ENCODE results near the gene C1QTNF5. TPM values are rescaled to one million over a fixed set of nuclear protein-coding genes. Genes with fewer than 3 reads are reported as not detected.

C1QTNF5 gene
- total and polyA plus RNA-seq, 7 donors = 3.2 to 12.0 (median 8.1) TPM

DNA sequence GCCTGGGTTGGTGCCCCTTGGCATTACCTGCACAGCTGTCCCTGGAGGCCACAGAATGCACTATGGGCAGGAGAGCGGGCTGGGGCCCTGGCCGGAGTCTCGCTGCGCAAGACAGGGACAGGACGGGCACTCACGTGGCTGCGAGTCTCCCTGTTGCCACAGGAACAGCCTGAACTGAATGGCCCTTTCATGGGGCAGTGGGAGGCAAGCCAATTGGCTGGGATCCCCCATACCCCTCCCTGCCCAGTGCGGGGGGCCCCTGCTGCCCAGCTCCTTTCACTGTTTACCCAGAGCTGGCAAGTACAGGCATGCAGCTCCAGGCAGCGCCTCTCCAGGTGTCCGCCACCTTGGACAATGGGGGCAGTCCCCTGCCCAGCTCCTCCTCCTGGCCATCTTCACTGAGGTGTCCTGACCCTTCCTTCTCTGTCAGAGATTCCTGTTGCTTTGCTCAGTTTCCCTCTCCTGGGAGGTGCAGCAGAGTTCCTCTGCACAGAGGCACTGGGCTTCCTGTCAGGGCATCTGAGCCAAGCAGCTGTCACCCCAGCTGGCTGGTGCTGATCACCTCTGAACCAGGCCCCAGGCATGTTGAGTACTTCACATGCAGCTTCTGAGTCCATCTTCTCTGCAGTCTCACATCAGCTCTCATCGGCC, 35.6 kb upstream of the C1QTNF5 start:
- peak overlapping the region; percentile 84 for H3K4me3 ChIP-seq
- TF ChIP-seq, protein P1, sequence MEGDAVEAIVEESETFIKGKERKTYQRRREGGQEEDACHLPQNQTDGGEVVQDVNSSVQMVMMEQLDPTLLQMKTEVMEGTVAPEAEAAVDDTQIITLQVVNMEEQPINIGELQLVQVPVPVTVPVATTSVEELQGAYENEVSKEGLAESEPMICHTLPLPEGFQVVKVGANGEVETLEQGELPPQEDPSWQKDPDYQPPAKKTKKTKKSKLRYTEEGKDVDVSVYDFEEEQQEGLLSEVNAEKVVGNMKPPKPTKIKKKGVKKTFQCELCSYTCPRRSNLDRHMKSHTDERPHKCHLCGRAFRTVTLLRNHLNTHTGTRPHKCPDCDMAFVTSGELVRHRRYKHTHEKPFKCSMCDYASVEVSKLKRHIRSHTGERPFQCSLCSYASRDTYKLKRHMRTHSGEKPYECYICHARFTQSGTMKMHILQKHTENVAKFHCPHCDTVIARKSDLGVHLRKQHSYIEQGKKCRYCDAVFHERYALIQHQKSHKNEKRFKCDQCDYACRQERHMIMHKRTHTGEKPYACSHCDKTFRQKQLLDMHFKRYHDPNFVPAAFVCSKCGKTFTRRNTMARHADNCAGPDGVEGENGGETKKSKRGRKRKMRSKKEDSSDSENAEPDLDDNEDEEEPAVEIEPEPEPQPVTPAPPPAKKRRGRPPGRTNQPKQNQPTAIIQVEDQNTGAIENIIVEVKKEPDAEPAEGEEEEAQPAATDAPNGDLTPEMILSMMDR (IDR thresholded peaks at IDR 0.05) = no peak

DNA sequence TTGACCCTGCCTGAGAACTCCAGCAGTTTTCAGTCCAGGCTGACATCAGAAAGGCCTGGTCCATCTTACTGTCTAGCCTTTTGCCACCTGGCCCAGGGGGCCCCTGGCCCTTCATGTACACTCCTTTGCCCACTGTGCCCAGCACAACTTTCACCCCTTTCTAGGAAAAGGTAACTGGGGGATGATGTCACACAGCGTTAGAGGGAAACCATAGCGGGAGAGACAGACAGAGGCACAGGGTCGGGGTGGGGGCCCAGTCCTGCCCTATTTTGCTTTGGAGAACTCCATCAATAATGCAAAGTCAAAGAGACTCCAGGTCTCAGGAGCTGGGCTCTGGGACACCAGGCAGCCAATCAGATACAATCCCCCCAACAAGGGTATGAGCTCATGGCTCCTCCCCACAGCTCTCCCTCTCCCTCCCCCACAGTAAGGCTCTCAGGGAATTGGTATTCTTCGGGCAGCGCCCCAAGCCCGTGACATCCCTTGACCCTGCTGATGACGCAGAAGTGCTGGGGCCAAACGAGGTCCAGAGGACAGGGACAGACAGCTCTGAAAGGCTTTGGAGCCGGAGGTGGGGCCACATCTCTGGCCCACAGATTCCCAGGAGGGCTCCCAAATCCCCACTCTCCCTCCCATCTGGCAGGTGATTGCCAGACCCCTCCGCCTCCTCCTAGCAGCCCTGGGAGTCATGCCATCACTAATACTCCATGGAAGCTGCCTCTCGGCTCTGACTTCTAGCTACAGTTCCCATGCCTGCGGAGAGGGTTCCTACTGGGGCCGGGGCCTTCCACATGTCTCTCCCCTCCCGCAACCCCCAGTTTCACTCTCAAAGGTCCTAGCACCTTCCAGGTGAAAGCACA, 34.9 kb upstream of the C1QTNF5 start:
- TF ChIP-seq, protein P1 (IDR thresholded peaks at IDR 0.05) = no peak
- Histone ChIP-seq H3K36me3 (ENCODE audit: insufficient read depth in 1 of 2, low read depth in 1 of 2) (no peaks in the 10 kb centered on the region), H3K4me1 (peaks cover 76% of the 10 kb centered on the region), H3K27me3 (ENCODE audit: insufficient read depth in 3 of 3, low read length in 2 of 3) (no peaks in the 10 kb centered on the region), H3K9me3 (no peaks in the 10 kb centered on the region), H3K27ac (peak overlapping the region; percentile 97), H3K4me3 (peak overlapping the region; percentile 84)
- WGBS, 3 donors = 17 to 25% (median 18%) methylated on average over 14 of the region's 14 CpGs
- intact Hi-C loops (cut with DNase I) = loop anchor here (2.0 kb wide), 1 partner anchor 19 kb away; no protein-coding TSS in a partner anchor
- ATAC-seq = peak; percentile 53 to 63 (median 63)
- peak; percentile 85 to 95 for DNase-seq

More for the DNA sequence above, 35.6 kb upstream of the C1QTNF5 start:
- Histone ChIP-seq H3K9me3 (no peaks in the 10 kb centered on the region), H3K4me1 (peaks cover 76% of the 10 kb centered on the region), H3K36me3 (ENCODE audit: insufficient read depth in 1 of 2, low read depth in 1 of 2) (no peaks in the 10 kb centered on the region), H3K27me3 (ENCODE audit: insufficient read depth in 3 of 3, low read length in 2 of 3) (no peaks in the 10 kb centered on the region), H3K27ac (peak overlapping the region; percentile 97)
- intact Hi-C loops (cut with DNase I) = no loop called here
- DNase-seq = peak; percentile 61 to 86
- ATAC-seq = peak; percentile 32 to 52 (median 43)
- WGBS, 3 donors = 18 to 37% (median 24%) methylated on average over 11 of the region's 11 CpGs

DNA sequence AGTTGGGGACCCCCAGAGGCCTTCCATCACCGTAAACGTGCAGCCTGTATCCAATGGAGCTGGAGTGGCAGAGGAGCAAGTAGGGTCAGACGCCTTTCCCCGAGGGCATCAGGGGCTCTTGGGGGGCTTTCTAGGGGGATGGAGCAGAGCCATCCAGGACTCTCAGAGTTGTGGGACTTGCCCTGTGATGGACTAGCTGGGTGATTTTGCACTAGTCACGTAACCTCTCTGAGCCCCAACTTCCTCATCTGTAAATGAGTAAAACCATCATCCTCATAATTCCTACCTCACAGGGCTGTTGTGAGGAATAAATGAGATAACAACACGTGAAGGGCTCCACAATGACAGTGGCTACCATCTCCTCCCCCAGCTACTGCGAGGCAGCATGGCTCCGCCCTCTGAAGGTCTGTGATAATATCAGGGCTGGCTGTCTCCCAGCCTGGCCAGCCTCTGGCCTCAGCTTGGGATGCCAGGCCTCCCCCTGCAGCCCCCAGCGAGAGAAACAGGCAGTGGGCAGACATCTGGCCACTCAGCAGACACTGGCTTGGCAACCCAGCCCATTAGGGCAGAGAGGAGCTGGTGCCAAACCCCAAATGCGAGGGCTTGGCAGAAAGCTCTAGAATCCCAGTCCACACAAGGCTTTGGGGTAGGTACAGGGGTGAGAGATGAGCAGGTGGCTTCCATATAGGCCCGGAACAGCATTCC, 34.1 kb upstream of the C1QTNF5 start:
- Histone ChIP-seq H3K4me3 (peak overlapping the region; percentile 84), H3K4me1 (peaks cover 75% of the 10 kb centered on the region), H3K9me3 (no peaks in the 10 kb centered on the region), H3K27ac (peak overlapping the region; percentile 97), H3K27me3 (ENCODE audit: insufficient read depth in 3 of 3, low read length in 2 of 3) (no peaks in the 10 kb centered on the region), H3K36me3 (ENCODE audit: insufficient read depth in 1 of 2, low read depth in 1 of 2) (no peaks in the 10 kb centered on the region)
- TF ChIP-seq, protein P1 (IDR thresholded peaks at IDR 0.05) = no peak
- whole genome bisulfite sequencing, 3 donors = 18 to 31% (median 21%) methylated on average over 11 of the region's 11 CpGs
- DNase-seq (peak in 1 of 2 donors; percentile 73), ATAC-seq (no peak)
- intact Hi-C loops (cut with DNase I) = loop anchor here (2.0 kb wide), 1 partner anchor 18 kb away; no protein-coding TSS in a partner anchor

DNA sequence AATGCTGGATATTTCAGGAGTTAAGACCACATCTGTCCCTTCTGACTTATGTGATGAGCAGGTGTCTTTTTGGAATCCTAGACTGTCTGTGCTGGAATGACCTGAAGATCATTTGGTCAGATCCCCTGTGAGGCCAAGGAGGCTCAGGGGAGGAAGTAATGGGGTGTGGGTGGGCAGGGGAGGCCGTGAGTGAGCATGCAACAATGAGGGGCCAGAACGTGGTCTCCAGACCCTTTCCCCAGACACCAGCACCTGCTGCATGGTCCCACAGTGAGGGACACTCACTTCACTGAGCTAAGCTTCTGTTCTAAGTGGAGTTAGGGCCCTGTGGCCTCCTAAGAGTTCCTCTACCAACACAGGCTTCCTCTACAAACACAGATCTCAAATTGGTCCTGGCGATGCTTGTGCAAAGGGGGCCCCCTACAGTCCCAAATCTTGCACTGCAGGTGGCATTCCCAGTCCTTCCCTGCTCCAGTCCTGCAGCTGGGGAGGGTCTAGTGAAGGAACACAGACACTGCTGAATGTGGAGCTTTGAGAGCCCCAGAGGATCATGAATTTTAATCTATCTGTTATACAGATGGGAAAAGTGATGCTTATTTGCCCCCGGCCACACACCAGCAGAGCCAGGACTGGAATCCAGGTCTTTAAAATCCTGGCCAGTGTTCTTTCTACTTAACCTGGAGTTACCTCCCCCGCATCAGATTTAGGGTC, 33.4 kb upstream of the C1QTNF5 start:
- Histone ChIP-seq H3K27me3 (ENCODE audit: insufficient read depth in 3 of 3, low read length in 2 of 3) (no peaks in the 10 kb centered on the region), H3K27ac (peak overlapping the region; percentile 97), H3K9me3 (no peaks in the 10 kb centered on the region), H3K4me3 (peak overlapping the region; percentile 84), H3K4me1 (peaks cover 77% of the 10 kb centered on the region), H3K36me3 (ENCODE audit: insufficient read depth in 1 of 2, low read depth in 1 of 2) (no peaks in the 10 kb centered on the region)
- ATAC-seq (peak in 2 of 4 donors; percentile 4 to 13), DNase-seq (peak; percentile 71 to 84)
- WGBS, 3 donors = 15 to 18% (median 17%) methylated on average over 5 of the region's 5 CpGs
- intact Hi-C loops (cut with DNase I) = loop anchor here (2.0 kb wide), 1 partner anchor 17 kb away; no protein-coding TSS in a partner anchor
- TF ChIP-seq, protein P1 (IDR thresholded peaks at IDR 0.05) = peak; percentile 90
